Stimulated activated CD4-positive, alpha-beta T cell treated with anti-CD3 and anti-CD28 coated beads, Interleukin-4, amount 100 ng/mL, for 48 hours (primary cell): ENCODE results near the gene RWDD1.
"Not testable (repeated sequence)": the region's sequence is repeated elsewhere in the genome, so short reads cannot be mapped to it uniquely, and the experiment has no call there.

Experiments
- DNase-seq, 2 donors: peaks; one replicate each; pipeline ENCODE4 v3.0.0-alpha.2; 2020; ENCODE audit warnings: low read depth in 2 of 2

Gene RWDD1

GRCh38 chr6:116560130-116560529 lies 11.2 kb upstream of the RWDD1 start:
- no peak for DNase-seq

- peak; percentile 42 to 56 for DNase-seq
Observed at GRCh38 chr6:116561377-116562018, 9.8 kb upstream of the RWDD1 start.

GRCh38 chr6:116562019-116562403 lies 9.3 kb upstream of the RWDD1 start:
- DNase-seq = no peak

- no peak for DNase-seq
Observed at GRCh38 chr6:116562614-116563013, 8.7 kb upstream of the RWDD1 start.

- no peak for DNase-seq
Observed at GRCh38 chr6:116563830-116564229, 7.5 kb upstream of the RWDD1 start.

GRCh38 chr6:116564311-116564710 lies 7.0 kb upstream of the RWDD1 start:
- no peak for DNase-seq

GRCh38 chr6:116564921-116565872 lies 6.1 kb upstream of the RWDD1 start:
- no peak for DNase-seq

- DNase-seq = no peak
Observed at GRCh38 chr6:116568111-116568510, 3.2 kb upstream of the RWDD1 start.

GRCh38 chr6:116568821-116569755 lies 2.2 kb upstream of the RWDD1 start:
- DNase-seq = no peak

GRCh38 chr6:116571683-116572000 lies 338 bp downstream of the RWDD1 start:
- DNase-seq = no peak

- no peak for DNase-seq
Observed at GRCh38 chr6:116572162-116572561, 858 bp downstream of the RWDD1 start.

- no peak for DNase-seq
Observed at GRCh38 chr6:116575227-116575626, 3.9 kb downstream of the RWDD1 start.

- DNase-seq = no peak
Observed at GRCh38 chr6:116577486-116577885, 6.2 kb downstream of the RWDD1 start.

- no peak for DNase-seq
Observed at GRCh38 chr6:116578335-116578734, 7.0 kb downstream of the RWDD1 start.

GRCh38 chr6:116579143-116579542 lies 7.8 kb downstream of the RWDD1 start:
- DNase-seq = no peak

- no peak for DNase-seq
Observed at GRCh38 chr6:116580198-116580597, 8.9 kb downstream of the RWDD1 start.

- DNase-seq = no peak
Observed at GRCh38 chr6:116586276-116586675, 15.0 kb downstream of the RWDD1 start.

GRCh38 chr6:116586738-116587137 lies 15.4 kb downstream of the RWDD1 start:
- no peak for DNase-seq

GRCh38 chr6:116595247-116595646 lies 23.9 kb downstream of the RWDD1 start:
- DNase-seq = no peak

GRCh38 chr6:116596815-116597214 lies 25.5 kb downstream of the RWDD1 start:
- no peak for DNase-seq

- not testable (repeated sequence) for DNase-seq
Observed at GRCh38 chr6:116603916-116604315, 32.6 kb downstream of the RWDD1 start.

GRCh38 chr6:116604868-116605267 lies 33.6 kb downstream of the RWDD1 start:
- not testable (repeated sequence) for DNase-seq
